Measurements from ENCODE around the gene RFC3.

The RFC3 gene

GRCh38 chr13:33867472-33867871, 49.5 kb downstream of the RFC3 start:
- 100% methylated on average over 1 of the region's 3 CpGs for WGBS (ENCODE audit: insufficient coverage)
- ChIA-PET CTCF (no interaction called here), POLR2A (no interaction called here)

GRCh38 chr13:33868343-33868994, 50.5 kb downstream of the RFC3 start:
- POLR2A ChIA-PET = no interaction called here
- Histone ChIP-seq H3K36me3 (ENCODE audit: control insufficient read depth in 4 of 4, insufficient read depth in 4 of 4, low read length in 3 of 4) (no peaks in the 10 kb centered on the region), H3K27ac (ENCODE audit: insufficient read depth in 1 of 2, low read depth in 1 of 2, low read length in 2 of 2, poor library complexity in 1 of 2, severe bottlenecking in 2 of 2) (no peak overlapping the region), H3K9me3 (ENCODE audit: control extremely low read depth in 1 of 5, control insufficient read depth in 4 of 5, insufficient read depth in 2 of 5, low read depth in 1 of 5, low read length in 4 of 5) (no peaks in the 10 kb centered on the region), H3K27me3 (replicated peaks in 2 of 5; ENCODE audit: control insufficient read depth in 4 of 5, insufficient read depth in 5 of 5, low read length in 4 of 5) (no peaks in the 10 kb centered on the region), H3K4me3 (ENCODE audit: control insufficient read depth in 1 of 7, extremely low read depth in 1 of 7, insufficient read depth in 4 of 7, low read depth in 2 of 7, low read length in 6 of 7) (no peak overlapping the region), H3K4me1 (ENCODE audit: control extremely low read depth in 1 of 4, control insufficient read depth in 4 of 4, insufficient read depth in 4 of 4, low read length in 3 of 4) (no peaks in the 10 kb centered on the region)
- CTCF ChIA-PET = no interaction called here
- no peak for DNase-seq
- 90% methylated on average over 2 of the region's 3 CpGs for WGBS (ENCODE audit: insufficient coverage)

More at GRCh38 chr13:33867472-33867871, 49.5 kb downstream of the RFC3 start:
- Histone ChIP-seq H3K36me3 (ENCODE audit: control insufficient read depth in 4 of 4, insufficient read depth in 4 of 4, low read length in 3 of 4) (no peaks in the 10 kb centered on the region), H3K9me3 (ENCODE audit: control extremely low read depth in 1 of 5, control insufficient read depth in 4 of 5, insufficient read depth in 2 of 5, low read depth in 1 of 5, low read length in 4 of 5) (no peaks in the 10 kb centered on the region), H3K27ac (ENCODE audit: insufficient read depth in 1 of 2, low read depth in 1 of 2, low read length in 2 of 2, poor library complexity in 1 of 2, severe bottlenecking in 2 of 2) (no peak overlapping the region), H3K4me1 (ENCODE audit: control extremely low read depth in 1 of 4, control insufficient read depth in 4 of 4, insufficient read depth in 4 of 4, low read length in 3 of 4) (no peaks in the 10 kb centered on the region), H3K4me3 (ENCODE audit: control insufficient read depth in 1 of 7, extremely low read depth in 1 of 7, insufficient read depth in 4 of 7, low read depth in 2 of 7, low read length in 6 of 7) (no peak overlapping the region), H3K27me3 (replicated peaks in 2 of 5; ENCODE audit: control insufficient read depth in 4 of 5, insufficient read depth in 5 of 5, low read length in 4 of 5) (no peaks in the 10 kb centered on the region)
- no peak for DNase-seq

GRCh38 chr13:33869005-33869404, 51.1 kb downstream of the RFC3 start:
- DNase-seq = no peak

GRCh38 chr13:33870046-33870668, 52.2 kb downstream of the RFC3 start:
- 80% methylated on average over 1 of the region's 2 CpGs for WGBS (ENCODE audit: insufficient coverage)
- Histone ChIP-seq H3K27me3 (replicated peaks in 2 of 5; ENCODE audit: control insufficient read depth in 4 of 5, insufficient read depth in 5 of 5, low read length in 4 of 5) (no peaks in the 10 kb centered on the region), H3K4me3 (ENCODE audit: control insufficient read depth in 1 of 7, extremely low read depth in 1 of 7, insufficient read depth in 4 of 7, low read depth in 2 of 7, low read length in 6 of 7) (no peak overlapping the region), H3K27ac (ENCODE audit: insufficient read depth in 1 of 2, low read depth in 1 of 2, low read length in 2 of 2, poor library complexity in 1 of 2, severe bottlenecking in 2 of 2) (no peak overlapping the region), H3K4me1 (ENCODE audit: control extremely low read depth in 1 of 4, control insufficient read depth in 4 of 4, insufficient read depth in 4 of 4, low read length in 3 of 4) (no peaks in the 10 kb centered on the region), H3K9me3 (ENCODE audit: control extremely low read depth in 1 of 5, control insufficient read depth in 4 of 5, insufficient read depth in 2 of 5, low read depth in 1 of 5, low read length in 4 of 5) (no peaks in the 10 kb centered on the region), H3K36me3 (ENCODE audit: control insufficient read depth in 4 of 4, insufficient read depth in 4 of 4, low read length in 3 of 4) (no peaks in the 10 kb centered on the region)
- CTCF ChIA-PET = no interaction called here
- DNase-seq = no peak
- POLR2A ChIA-PET = no interaction called here

More at GRCh38 chr13:33869005-33869404, 51.1 kb downstream of the RFC3 start:
- Histone ChIP-seq H3K9me3 (ENCODE audit: control extremely low read depth in 1 of 5, control insufficient read depth in 4 of 5, insufficient read depth in 2 of 5, low read depth in 1 of 5, low read length in 4 of 5) (no peaks in the 10 kb centered on the region), H3K4me3 (ENCODE audit: control insufficient read depth in 1 of 7, extremely low read depth in 1 of 7, insufficient read depth in 4 of 7, low read depth in 2 of 7, low read length in 6 of 7) (no peak overlapping the region), H3K27ac (ENCODE audit: insufficient read depth in 1 of 2, low read depth in 1 of 2, low read length in 2 of 2, poor library complexity in 1 of 2, severe bottlenecking in 2 of 2) (no peak overlapping the region), H3K27me3 (replicated peaks in 2 of 5; ENCODE audit: control insufficient read depth in 4 of 5, insufficient read depth in 5 of 5, low read length in 4 of 5) (no peaks in the 10 kb centered on the region), H3K4me1 (ENCODE audit: control extremely low read depth in 1 of 4, control insufficient read depth in 4 of 4, insufficient read depth in 4 of 4, low read length in 3 of 4) (no peaks in the 10 kb centered on the region), H3K36me3 (ENCODE audit: control insufficient read depth in 4 of 4, insufficient read depth in 4 of 4, low read length in 3 of 4) (no peaks in the 10 kb centered on the region)
- ChIA-PET POLR2A (no interaction called here), CTCF (no interaction called here)

- Histone ChIP-seq H3K36me3 (ENCODE audit: control insufficient read depth in 4 of 4, insufficient read depth in 4 of 4, low read length in 3 of 4) (no peaks in the 10 kb centered on the region), H3K4me1 (ENCODE audit: control extremely low read depth in 1 of 4, control insufficient read depth in 4 of 4, insufficient read depth in 4 of 4, low read length in 3 of 4) (no peaks in the 10 kb centered on the region), H3K4me3 (ENCODE audit: control insufficient read depth in 1 of 7, extremely low read depth in 1 of 7, insufficient read depth in 4 of 7, low read depth in 2 of 7, low read length in 6 of 7) (no peak overlapping the region), H3K27me3 (replicated peaks in 2 of 5; ENCODE audit: control insufficient read depth in 4 of 5, insufficient read depth in 5 of 5, low read length in 4 of 5) (no peaks in the 10 kb centered on the region), H3K9me3 (ENCODE audit: control extremely low read depth in 1 of 5, control insufficient read depth in 4 of 5, insufficient read depth in 2 of 5, low read depth in 1 of 5, low read length in 4 of 5) (no peaks in the 10 kb centered on the region), H3K27ac (ENCODE audit: insufficient read depth in 1 of 2, low read depth in 1 of 2, low read length in 2 of 2, poor library complexity in 1 of 2, severe bottlenecking in 2 of 2) (no peak overlapping the region)
- WGBS (ENCODE audit: insufficient coverage) = 97% methylated on average over 6 of the region's 7 CpGs
- POLR2A ChIA-PET = interaction anchor here (0.5 kb wide), 1 partner anchor 29 kb away, joined by 3 read pairs; no protein-coding TSS in a partner anchor
- CTCF ChIA-PET = no interaction called here
- no peak for DNase-seq
Observed at GRCh38 chr13:33871207-33872004, 53.5 kb downstream of the RFC3 start.

GRCh38 chr13:33872005-33872351, 54.0 kb downstream of the RFC3 start:
- POLR2A ChIA-PET = no interaction called here
- no peak overlapping the region for H3K4me3 ChIP-seq (ENCODE audit: control insufficient read depth in 1 of 7, extremely low read depth in 1 of 7, insufficient read depth in 4 of 7, low read depth in 2 of 7, low read length in 6 of 7)
- no peaks in the 10 kb centered on the region for H3K36me3 ChIP-seq (ENCODE audit: control insufficient read depth in 4 of 4, insufficient read depth in 4 of 4, low read length in 3 of 4)
- DNase-seq = no peak
- no peaks in the 10 kb centered on the region for H3K27me3 ChIP-seq (replicated peaks in 2 of 5; ENCODE audit: control insufficient read depth in 4 of 5, insufficient read depth in 5 of 5, low read length in 4 of 5)
- no peaks in the 10 kb centered on the region for H3K4me1 ChIP-seq (ENCODE audit: control extremely low read depth in 1 of 4, control insufficient read depth in 4 of 4, insufficient read depth in 4 of 4, low read length in 3 of 4)
- CTCF ChIA-PET = no interaction called here
- H3K9me3 ChIP-seq (ENCODE audit: control extremely low read depth in 1 of 5, control insufficient read depth in 4 of 5, insufficient read depth in 2 of 5, low read depth in 1 of 5, low read length in 4 of 5) = no peaks in the 10 kb centered on the region
- H3K27ac ChIP-seq (ENCODE audit: insufficient read depth in 1 of 2, low read depth in 1 of 2, low read length in 2 of 2, poor library complexity in 1 of 2, severe bottlenecking in 2 of 2) = no peak overlapping the region
- no CpG with 5 or more reads among the region's 6 CpGs for WGBS (ENCODE audit: insufficient coverage)

- Histone ChIP-seq H3K4me1 (ENCODE audit: control extremely low read depth in 1 of 4, control insufficient read depth in 4 of 4, insufficient read depth in 4 of 4, low read length in 3 of 4) (no peaks in the 10 kb centered on the region), H3K4me3 (ENCODE audit: control insufficient read depth in 1 of 7, extremely low read depth in 1 of 7, insufficient read depth in 4 of 7, low read depth in 2 of 7, low read length in 6 of 7) (no peak overlapping the region), H3K27ac (ENCODE audit: insufficient read depth in 1 of 2, low read depth in 1 of 2, low read length in 2 of 2, poor library complexity in 1 of 2, severe bottlenecking in 2 of 2) (no peak overlapping the region), H3K36me3 (ENCODE audit: control insufficient read depth in 4 of 4, insufficient read depth in 4 of 4, low read length in 3 of 4) (no peaks in the 10 kb centered on the region), H3K9me3 (ENCODE audit: control extremely low read depth in 1 of 5, control insufficient read depth in 4 of 5, insufficient read depth in 2 of 5, low read depth in 1 of 5, low read length in 4 of 5) (no peaks in the 10 kb centered on the region), H3K27me3 (replicated peaks in 2 of 5; ENCODE audit: control insufficient read depth in 4 of 5, insufficient read depth in 5 of 5, low read length in 4 of 5) (no peaks in the 10 kb centered on the region)
- ChIA-PET CTCF (no interaction called here), POLR2A (no interaction called here)
- 80% methylated on average over 3 of the region's 5 CpGs for WGBS (ENCODE audit: insufficient coverage)
- DNase-seq = no peak
Observed at GRCh38 chr13:33873251-33873908, 55.4 kb downstream of the RFC3 start.
